ENCODE measurements around the gene MED12. TPM values are rescaled to one million over a fixed set of nuclear protein-coding genes. Genes with fewer than 3 reads are reported as not detected.

MED12 gene
- polyA plus RNA-seq, 3 donors = 2.4 to 17.8 (median 5.0) TPM

DNA sequence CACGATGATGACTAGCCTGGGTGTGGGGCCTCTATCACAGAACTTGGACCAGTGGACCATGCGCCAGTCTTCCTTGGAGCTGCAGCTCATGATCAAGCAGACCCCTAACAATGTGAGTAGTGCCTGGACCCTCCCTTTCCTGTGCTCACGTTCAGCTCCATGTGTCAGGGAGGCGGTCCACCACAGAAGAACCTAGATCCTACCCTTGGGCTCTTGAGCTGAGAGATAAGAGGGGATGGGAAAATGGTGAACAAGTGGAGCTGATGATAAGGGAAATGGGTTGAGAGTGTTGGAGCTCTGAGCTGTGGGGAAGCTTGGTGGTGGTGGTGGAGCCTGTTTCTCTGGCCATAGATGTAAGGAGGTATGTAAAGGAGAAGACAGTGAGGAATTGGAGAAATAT lies 13.1 kb downstream of the MED12 start:
- peaks cover 89 to 90% of the 10 kb centered on the region in 2 donors for H3K36me3 Mint-ChIP-seq
- Histone ChIP-seq H3K4me2 (replicated peaks; ENCODE audit: extremely low read depth, low read length, poor library complexity, severe bottlenecking) (no peak overlapping the region), H3K27me3 (ENCODE audit: control insufficient read depth in 2 of 2, insufficient read depth in 2 of 2, low read length in 2 of 2) (no peaks in the 10 kb centered on the region), H2AFZ (ENCODE audit: insufficient read depth, low read depth, low read length, poor library complexity, severe bottlenecking) (no peak overlapping the region), H3K9ac (ENCODE audit: insufficient read depth, low read length, poor library complexity, severe bottlenecking) (no peak overlapping the region), H3K27ac (ENCODE audit: low read depth in 1 of 2, low read length in 2 of 2) (no peak overlapping the region), H3K9me3 (replicated peaks in 1 of 2; ENCODE audit: control insufficient read depth in 1 of 2, insufficient read depth in 1 of 2, low read length in 2 of 2) (no peaks in the 10 kb centered on the region), H3K79me2 (ENCODE audit: insufficient read depth, low read length) (no peaks in the 10 kb centered on the region), H3K36me3 (replicated peaks in 1 of 2; ENCODE audit: control insufficient read depth in 1 of 2, insufficient read depth in 2 of 2, low read length in 2 of 2) (peaks cover 83 to 94% of the 10 kb centered on the region in 2 donors), H3K4me1 (ENCODE audit: control insufficient read depth in 1 of 2, insufficient read depth in 2 of 2, low read length in 2 of 2) (no peaks in the 10 kb centered on the region), H4K20me1 (ENCODE audit: insufficient read depth, low read length) (peaks cover 6% of the 10 kb centered on the region), H3K4me3 (replicated peaks in 1 of 3; ENCODE audit: low read depth in 2 of 3, low read length in 3 of 3) (no peak overlapping the region)
- H3K9me3 Mint-ChIP-seq = no peaks in the 10 kb centered on the region
- H3K4me3 Mint-ChIP-seq = no peak overlapping the region
- no CpG with 5 or more reads among the region's 4 CpGs for WGBS (ENCODE audit: insufficient coverage)
- intact Hi-C loops (cut with micrococcal nuclease) = no loop called here
- no peak overlapping the region for H3K27ac Mint-ChIP-seq
- DNase-seq = no peak
- peaks cover 0 to 5% (median 0%) of the 10 kb centered on the region in 3 donors for H3K27me3 Mint-ChIP-seq (ENCODE audit: low read depth in 3 of 3)
- H3K4me1 Mint-ChIP-seq = peaks cover 6% of the 10 kb centered on the region
- TF ChIP-seq, protein P1, sequence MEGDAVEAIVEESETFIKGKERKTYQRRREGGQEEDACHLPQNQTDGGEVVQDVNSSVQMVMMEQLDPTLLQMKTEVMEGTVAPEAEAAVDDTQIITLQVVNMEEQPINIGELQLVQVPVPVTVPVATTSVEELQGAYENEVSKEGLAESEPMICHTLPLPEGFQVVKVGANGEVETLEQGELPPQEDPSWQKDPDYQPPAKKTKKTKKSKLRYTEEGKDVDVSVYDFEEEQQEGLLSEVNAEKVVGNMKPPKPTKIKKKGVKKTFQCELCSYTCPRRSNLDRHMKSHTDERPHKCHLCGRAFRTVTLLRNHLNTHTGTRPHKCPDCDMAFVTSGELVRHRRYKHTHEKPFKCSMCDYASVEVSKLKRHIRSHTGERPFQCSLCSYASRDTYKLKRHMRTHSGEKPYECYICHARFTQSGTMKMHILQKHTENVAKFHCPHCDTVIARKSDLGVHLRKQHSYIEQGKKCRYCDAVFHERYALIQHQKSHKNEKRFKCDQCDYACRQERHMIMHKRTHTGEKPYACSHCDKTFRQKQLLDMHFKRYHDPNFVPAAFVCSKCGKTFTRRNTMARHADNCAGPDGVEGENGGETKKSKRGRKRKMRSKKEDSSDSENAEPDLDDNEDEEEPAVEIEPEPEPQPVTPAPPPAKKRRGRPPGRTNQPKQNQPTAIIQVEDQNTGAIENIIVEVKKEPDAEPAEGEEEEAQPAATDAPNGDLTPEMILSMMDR (IDR thresholded peaks at IDR 0.05) = no peak

DNA sequence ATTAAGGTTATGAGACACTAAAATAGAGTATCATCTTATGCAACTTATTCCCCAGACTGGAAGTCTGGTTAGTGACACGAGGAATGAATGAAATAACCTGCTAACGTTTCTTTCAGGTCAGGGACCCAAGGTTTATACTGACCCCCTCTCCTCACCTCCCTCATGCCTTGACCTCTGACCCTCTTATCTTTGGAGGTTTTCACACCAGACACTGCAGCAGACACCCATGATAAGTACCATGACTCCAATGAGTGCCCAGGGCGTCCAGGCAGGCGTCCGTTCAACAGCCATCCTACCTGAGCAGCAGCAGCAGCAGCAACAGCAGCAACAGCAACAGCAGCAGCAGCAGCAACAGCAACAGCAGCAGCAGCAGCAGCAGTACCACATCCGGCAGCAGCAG lies 22.0 kb downstream of the MED12 start:
- no peak overlapping the region for H3K4me3 ChIP-seq (replicated peaks in 1 of 3; ENCODE audit: low read depth in 2 of 3, low read length in 3 of 3)
- H3K36me3 ChIP-seq (replicated peaks in 1 of 2; ENCODE audit: control insufficient read depth in 1 of 2, insufficient read depth in 2 of 2, low read length in 2 of 2) = peaks cover 55 to 66% of the 10 kb centered on the region in 2 donors
- H3K9me3 Mint-ChIP-seq = peaks cover 0 to 5% (median 0%) of the 10 kb centered on the region in 7 donors
- no peaks in the 10 kb centered on the region for H3K9me3 ChIP-seq (replicated peaks in 1 of 2; ENCODE audit: control insufficient read depth in 1 of 2, insufficient read depth in 1 of 2, low read length in 2 of 2)
- no peak overlapping the region for H3K27ac ChIP-seq (ENCODE audit: low read depth in 1 of 2, low read length in 2 of 2)
- intact Hi-C loops (cut with micrococcal nuclease) = no loop called here
- peaks cover 0 to 21% (median 1%) of the 10 kb centered on the region in 3 donors for H3K27me3 Mint-ChIP-seq (ENCODE audit: low read depth in 3 of 3)
- H2AFZ ChIP-seq (ENCODE audit: insufficient read depth, low read depth, low read length, poor library complexity, severe bottlenecking) = no peak overlapping the region
- no peaks in the 10 kb centered on the region for H4K20me1 ChIP-seq (ENCODE audit: insufficient read depth, low read length)
- no CpG with 5 or more reads among the region's 6 CpGs for WGBS (ENCODE audit: insufficient coverage)
- H3K4me2 ChIP-seq (replicated peaks; ENCODE audit: extremely low read depth, low read length, poor library complexity, severe bottlenecking) = no peak overlapping the region
- peaks cover 15% of the 10 kb centered on the region for H3K4me1 Mint-ChIP-seq
- H3K27me3 ChIP-seq (ENCODE audit: control insufficient read depth in 2 of 2, insufficient read depth in 2 of 2, low read length in 2 of 2) = no peaks in the 10 kb centered on the region
- H3K79me2 ChIP-seq (ENCODE audit: insufficient read depth, low read length) = no peaks in the 10 kb centered on the region
- TF ChIP-seq, protein P1 (IDR thresholded peaks at IDR 0.05) = no peak
- H3K4me3 Mint-ChIP-seq = no peak overlapping the region
- peaks cover 54 to 69% of the 10 kb centered on the region in 2 donors for H3K36me3 Mint-ChIP-seq
- no peak overlapping the region for H3K9ac ChIP-seq (ENCODE audit: insufficient read depth, low read length, poor library complexity, severe bottlenecking)
- H3K4me1 ChIP-seq (ENCODE audit: control insufficient read depth in 1 of 2, insufficient read depth in 2 of 2, low read length in 2 of 2) = peaks cover 0 to 7% of the 10 kb centered on the region in 2 donors
- no peak overlapping the region for H3K27ac Mint-ChIP-seq
- DNase-seq = no peak
